WTC11 (cell line): ENCODE data around the gene PROCA1. TPM values are rescaled to one million over a fixed set of nuclear protein-coding genes. Genes with fewer than 3 reads are reported as not detected.

ENCODE experiments used
- ATAC-seq: fragments of 200-7000 bp; cut with Tn5 transposase; 2 replicates; pipeline ENCODE4 v1.10.0; 2021; ENCODE audit warnings: mild to moderate bottlenecking, moderate library complexity
- CTCF ChIA-PET: fragments of 300-600 bp; sonication (Branson Sonifier 250); formaldehyde crosslinking; loops from one replicate; lab custom pipeline; 2021; ENCODE audit warnings: antibody characterized with exemption; lab: Charles Lee
- POLR2A ChIA-PET: fragments of 350-600 bp; sonication (Branson Sonifier 250); formaldehyde crosslinking; loops from one replicate; lab custom pipeline; 2021; ENCODE audit warnings: antibody characterized with exemption; lab: Charles Lee
- DNase-seq: peaks from one replicate; pipeline ENCODE4 v3.0.0; 2021; ENCODE audit warnings: low spot score
- H3K27ac Mint-ChIP-seq: 2 replicates; pipeline ENCODE4 v1.8.0; 2021; ENCODE audit warnings: mixed read lengths
- H3K27me3 Mint-ChIP-seq: 2 replicates; pipeline ENCODE4 v1.8.0; 2021; ENCODE audit warnings: low read depth, mild to moderate bottlenecking, moderate library complexity, mixed read lengths
- H3K36me3 Mint-ChIP-seq: 2 replicates; pipeline ENCODE4 v1.8.0; 2021; ENCODE audit warnings: mixed read lengths
- H3K4me1 Mint-ChIP-seq: 2 replicates; pipeline ENCODE4 v1.8.0; 2022; ENCODE audit warnings: mixed read lengths
- H3K4me3 Mint-ChIP-seq: 2 replicates; pipeline ENCODE4 v1.8.0; 2021; ENCODE audit warnings: mild to moderate bottlenecking, moderate library complexity, mixed read lengths
- H3K9me3 Mint-ChIP-seq: 2 replicates; pipeline ENCODE4 v1.8.0; 2021; ENCODE audit warnings: mixed read lengths
- CREM ChIP-seq: sonication (generic); formaldehyde crosslinking; IDR thresholded peaks from 2 replicates; pipeline ENCODE4 v1.8.1; 2022; ENCODE audit warnings: mild to moderate bottlenecking, missing genetic modification reagents, moderate library complexity
- E2F5 ChIP-seq: sonication (generic); formaldehyde crosslinking; IDR thresholded peaks from 2 replicates; pipeline ENCODE4 v1.8.1; 2022; ENCODE audit warnings: mild to moderate bottlenecking, moderate library complexity, missing genetic modification reagents
- FOXP1 ChIP-seq: sonication (generic); formaldehyde crosslinking; IDR thresholded peaks from 2 replicates; pipeline ENCODE4 v1.8.0; 2022; ENCODE audit warnings: missing genetic modification reagents, mild to moderate bottlenecking, moderate library complexity, borderline replicate concordance
- GABPB1 ChIP-seq: sonication (generic); formaldehyde crosslinking; IDR thresholded peaks from 2 replicates; pipeline ENCODE4 v1.8.1; 2023; ENCODE audit warnings: mild to moderate bottlenecking, missing genetic modification reagents
- MXD4 ChIP-seq: fragments of 250-450 bp; sonication (Bioruptor Pico); IDR thresholded peaks from 2 replicates; pipeline ENCODE4 v1.8.0; 2021; ENCODE audit warnings: mild to moderate bottlenecking, moderate library complexity, borderline replicate concordance
- MYBL2 ChIP-seq: sonication (generic); formaldehyde crosslinking; IDR thresholded peaks from 2 replicates; pipeline ENCODE4 v1.8.1; 2023; ENCODE audit warnings: mild to moderate bottlenecking, moderate library complexity, missing genetic modification reagents
- NR1H2 ChIP-seq: sonication (generic); formaldehyde crosslinking; IDR thresholded peaks from 2 replicates; pipeline ENCODE4 v1.9.0; 2021; ENCODE audit warnings: mild to moderate bottlenecking, moderate library complexity, missing genetic modification reagents
- SMAD3 ChIP-seq: sonication (generic); formaldehyde crosslinking; IDR thresholded peaks from 2 replicates; pipeline ENCODE4 v1.8.0; 2022; ENCODE audit warnings: missing genetic modification reagents, mild to moderate bottlenecking, borderline replicate concordance
- TEAD1 ChIP-seq: sonication (generic); formaldehyde crosslinking; IDR thresholded peaks from 2 replicates; pipeline ENCODE4 v1.8.0; 2022; ENCODE audit warnings: mild to moderate bottlenecking, missing genetic modification reagents
- USF2 ChIP-seq: sonication (generic); formaldehyde crosslinking; IDR thresholded peaks from 2 replicates; pipeline ENCODE4 v1.8.1; 2023; ENCODE audit warnings: mild to moderate bottlenecking, missing genetic modification reagents, moderate library complexity
- total RNA-seq: library from RNA; stranded (reverse); gene quantifications from 3 replicates; pipeline ENCODE4 v1.2.3, GENCODE V29; 2021
- TF ChIP-seq, protein P1 (sequence below): sonication (generic); formaldehyde crosslinking; IDR thresholded peaks from 2 replicates; pipeline ENCODE4 v1.8.0; 2023; ENCODE audit warnings: missing genetic modification reagents
- TF ChIP-seq, protein P2 (sequence below): fragments of 200-600 bp; IDR thresholded peaks from 2 replicates; pipeline ENCODE4 v1.8.0; 2022; ENCODE audit warnings: antibody characterized with exemption

The PROCA1 gene
- total RNA-seq, 1 experiment from 2014 or later = 28.4 TPM

DNA sequence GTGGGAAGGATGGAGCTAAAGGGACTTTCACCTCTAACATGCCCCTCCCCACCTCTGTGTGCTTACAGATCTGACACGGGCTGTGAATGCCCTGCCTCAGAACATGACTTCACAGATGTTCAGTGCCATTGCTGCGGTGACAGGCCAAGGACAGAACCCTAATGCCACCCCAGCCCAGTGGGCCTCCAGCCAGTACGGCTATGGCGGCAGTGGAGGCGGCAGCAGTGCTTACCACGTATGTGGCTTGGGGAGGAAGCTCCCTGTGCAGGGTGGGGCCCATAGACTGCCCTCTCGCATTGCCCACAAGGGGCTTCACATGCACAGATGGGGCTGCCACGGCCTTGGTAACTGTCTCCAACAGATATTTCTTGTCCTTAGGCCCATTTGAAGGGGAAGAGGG lies 11.4 kb downstream of the PROCA1 start (continued):
- TF ChIP-seq TEAD1 (no peak), USF2 (CRISPR knock-in tag) (no peak)
- TF ChIP-seq, all 79 proteins: peak for 0

DNA sequence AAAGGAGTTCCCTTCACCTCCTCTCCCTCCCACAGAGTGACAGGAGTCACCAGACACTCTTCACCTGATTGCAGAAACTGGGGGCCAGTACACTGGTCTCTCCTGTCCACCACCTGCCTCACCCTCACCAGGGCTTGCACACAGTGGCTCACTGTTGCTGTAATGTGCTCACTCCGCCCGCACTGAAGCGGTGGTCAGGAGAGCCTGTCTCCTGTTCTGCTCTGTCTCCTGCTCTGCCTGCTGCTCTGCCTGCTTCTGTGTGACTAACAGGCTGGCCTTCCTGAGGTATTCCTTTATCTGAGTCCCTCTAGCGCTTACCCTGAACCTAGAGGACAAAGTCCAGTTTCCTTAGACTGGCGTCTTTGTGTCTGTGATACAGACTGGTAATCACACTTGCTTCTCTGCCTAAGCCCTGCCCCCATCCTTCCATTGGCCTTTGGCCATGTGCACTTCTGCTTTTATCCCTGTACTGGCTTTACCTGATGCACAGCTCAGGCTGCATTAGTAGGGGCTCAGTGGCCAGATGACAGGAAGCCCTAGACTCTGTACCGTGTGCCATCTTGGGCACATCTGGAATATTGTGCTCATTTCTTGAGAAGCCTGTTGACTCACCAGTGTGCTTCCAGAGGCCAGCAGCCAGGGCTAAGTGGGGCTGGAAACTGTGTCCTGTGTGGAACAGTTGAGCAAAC lies 13.3 kb downstream of the PROCA1 start:
- no peaks in the 10 kb centered on the region for H3K9me3 Mint-ChIP-seq
- H3K4me3 Mint-ChIP-seq = no peak overlapping the region
- H3K36me3 Mint-ChIP-seq = peaks cover 83% of the 10 kb centered on the region
- H3K27ac Mint-ChIP-seq = no peak overlapping the region
- ATAC-seq = no peak
- peaks cover 9% of the 10 kb centered on the region for H3K4me1 Mint-ChIP-seq
- DNase-seq = no peak
- no peaks in the 10 kb centered on the region for H3K27me3 Mint-ChIP-seq
- TF ChIP-seq GABPB1 = peak; percentile 59
- TF ChIP-seq MYBL2 (CRISPR knock-in tag) = no peak
- ChIA-PET CTCF (no interaction called here), POLR2A (no interaction called here)

- no peak for TF ChIP-seq MXD4 (CRISPR knock-in tag)
- H3K27ac Mint-ChIP-seq = no peak overlapping the region; the same call in 1 of the 2 replicates
- H3K4me3 Mint-ChIP-seq = no peak overlapping the region
- ChIA-PET POLR2A (no interaction called here), CTCF (no interaction called here)
- H3K9me3 Mint-ChIP-seq = no peaks in the 10 kb centered on the region
- H3K36me3 Mint-ChIP-seq = peaks cover 81% of the 10 kb centered on the region
- no peak for ATAC-seq
- no peak for DNase-seq
- H3K27me3 Mint-ChIP-seq = no peaks in the 10 kb centered on the region
- H3K4me1 Mint-ChIP-seq = no peaks in the 10 kb centered on the region
These were observed 17.8 kb downstream of the PROCA1 start for GRCh38 chr17:28693869-28694268.

- no peaks in the 10 kb centered on the region for H3K4me1 Mint-ChIP-seq
These were observed 22.7 kb downstream of the PROCA1 start for GRCh38 chr17:28689011-28689410.

GRCh38 chr17:28688481-28688880 lies 23.2 kb downstream of the PROCA1 start:
- no peak for TF ChIP-seq CREM
- TF ChIP-seq, protein P1, sequence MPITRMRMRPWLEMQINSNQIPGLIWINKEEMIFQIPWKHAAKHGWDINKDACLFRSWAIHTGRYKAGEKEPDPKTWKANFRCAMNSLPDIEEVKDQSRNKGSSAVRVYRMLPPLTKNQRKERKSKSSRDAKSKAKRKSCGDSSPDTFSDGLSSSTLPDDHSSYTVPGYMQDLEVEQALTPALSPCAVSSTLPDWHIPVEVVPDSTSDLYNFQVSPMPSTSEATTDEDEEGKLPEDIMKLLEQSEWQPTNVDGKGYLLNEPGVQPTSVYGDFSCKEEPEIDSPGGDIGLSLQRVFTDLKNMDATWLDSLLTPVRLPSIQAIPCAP (CRISPR knock-in tag) = no peak
- CTCF ChIA-PET = no interaction called here
- ATAC-seq = no peak
- Mint-ChIP-seq H3K27ac (no peak overlapping the region), H3K4me1 (no peaks in the 10 kb centered on the region), H3K36me3 (peaks cover 87% of the 10 kb centered on the region), H3K9me3 (no peaks in the 10 kb centered on the region), H3K4me3 (no peak overlapping the region), H3K27me3 (no peaks in the 10 kb centered on the region)
- POLR2A ChIA-PET = no interaction called here
- DNase-seq = no peak

More at GRCh38 chr17:28689011-28689410, 22.7 kb downstream of the PROCA1 start:
- DNase-seq (no peak), ATAC-seq (no peak)
- ChIA-PET POLR2A (no interaction called here), CTCF (no interaction called here)
- peaks cover 89% of the 10 kb centered on the region for H3K36me3 Mint-ChIP-seq
- no peak overlapping the region for H3K4me3 Mint-ChIP-seq
- no peaks in the 10 kb centered on the region for H3K27me3 Mint-ChIP-seq
- no peaks in the 10 kb centered on the region for H3K9me3 Mint-ChIP-seq
- H3K27ac Mint-ChIP-seq = no peak overlapping the region
- TF ChIP-seq NR1H2 (CRISPR knock-in tag) = no peak
- no peak for TF ChIP-seq FOXP1
- TF ChIP-seq E2F5 = no peak
- TF ChIP-seq SMAD3 (CRISPR knock-in tag) = no peak
- TF ChIP-seq, protein P2, sequence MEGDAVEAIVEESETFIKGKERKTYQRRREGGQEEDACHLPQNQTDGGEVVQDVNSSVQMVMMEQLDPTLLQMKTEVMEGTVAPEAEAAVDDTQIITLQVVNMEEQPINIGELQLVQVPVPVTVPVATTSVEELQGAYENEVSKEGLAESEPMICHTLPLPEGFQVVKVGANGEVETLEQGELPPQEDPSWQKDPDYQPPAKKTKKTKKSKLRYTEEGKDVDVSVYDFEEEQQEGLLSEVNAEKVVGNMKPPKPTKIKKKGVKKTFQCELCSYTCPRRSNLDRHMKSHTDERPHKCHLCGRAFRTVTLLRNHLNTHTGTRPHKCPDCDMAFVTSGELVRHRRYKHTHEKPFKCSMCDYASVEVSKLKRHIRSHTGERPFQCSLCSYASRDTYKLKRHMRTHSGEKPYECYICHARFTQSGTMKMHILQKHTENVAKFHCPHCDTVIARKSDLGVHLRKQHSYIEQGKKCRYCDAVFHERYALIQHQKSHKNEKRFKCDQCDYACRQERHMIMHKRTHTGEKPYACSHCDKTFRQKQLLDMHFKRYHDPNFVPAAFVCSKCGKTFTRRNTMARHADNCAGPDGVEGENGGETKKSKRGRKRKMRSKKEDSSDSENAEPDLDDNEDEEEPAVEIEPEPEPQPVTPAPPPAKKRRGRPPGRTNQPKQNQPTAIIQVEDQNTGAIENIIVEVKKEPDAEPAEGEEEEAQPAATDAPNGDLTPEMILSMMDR = no peak
